Osteoblast (primary cell): ENCODE data around the gene NTRK2. TPM values are rescaled to one million over a fixed set of nuclear protein-coding genes. Genes with fewer than 3 reads are reported as not detected.

ENCODE experiments used
- DNase-seq: peaks from one replicate; pipeline ENCODE4 v3.0.0; 2011; ENCODE audit warnings: low spot score, mixed read lengths; ENCODE audit not compliant: insufficient read length; ENCODE audit errors: missing footprints
- H2AFZ ChIP-seq: 2 replicates; pipeline ENCODE4 v1.6.0; 2011; ENCODE audit warnings: mild to moderate bottlenecking, low read length
- H3K27ac ChIP-seq: 2 replicates; pipeline ENCODE4 v1.5.1; 2011; ENCODE audit warnings: mild to moderate bottlenecking, low read depth, low read length, moderate library complexity
- H3K27me3 ChIP-seq: 2 replicates; pipeline ENCODE4 v1.6.0; 2012; ENCODE audit warnings: mild to moderate bottlenecking, control low read depth, inconsistent platforms, low read length, moderate library complexity; ENCODE audit not compliant: insufficient read depth
- H3K36me3 ChIP-seq: 2 replicates; pipeline ENCODE4 v1.5.1; 2011; ENCODE audit warnings: mild to moderate bottlenecking, low read length, control low read depth, moderate library complexity; ENCODE audit not compliant: insufficient read depth
- H3K4me1 ChIP-seq: 2 replicates; pipeline ENCODE4 v1.5.1; 2011; ENCODE audit warnings: mild to moderate bottlenecking, low read length, control low read depth, moderate library complexity; ENCODE audit not compliant: insufficient read depth
- H3K4me2 ChIP-seq: 2 replicates; pipeline ENCODE4 v1.6.0; 2011; ENCODE audit warnings: mild to moderate bottlenecking, low read length; ENCODE audit not compliant: insufficient read depth
- H3K4me3 ChIP-seq: fragments of 200-600 bp; sonication (generic); 3 replicates; pipeline ENCODE4 v1.5.1; 2012; ENCODE audit warnings: mild to moderate bottlenecking, low read length, inconsistent platforms; ENCODE audit not compliant: insufficient read depth
- H3K79me2 ChIP-seq: 2 replicates; pipeline ENCODE4 v1.6.0; 2012; ENCODE audit warnings: mild to moderate bottlenecking, low read length, control low read depth, inconsistent platforms; ENCODE audit not compliant: insufficient read depth
- H3K9me3 ChIP-seq: 2 replicates; pipeline ENCODE4 v1.5.1; 2011; ENCODE audit warnings: low read depth, low read length, control low read depth
- H4K20me1 ChIP-seq: 2 replicates; pipeline ENCODE4 v1.6.0; 2012; ENCODE audit warnings: mild to moderate bottlenecking, low read length, control low read depth; ENCODE audit not compliant: insufficient read depth
- total RNA-seq: library from RNA; depleted of rRNA; stranded (reverse); fragments of >200 nt; gene quantifications from 2 replicates; pipeline ENCODE4 v1.2.3, GENCODE V29; 2012
- TF ChIP-seq, protein P1 (sequence below): IDR thresholded peaks from 2 replicates; pipeline ENCODE4 v1.5.1; 2011; ENCODE audit warnings: mild to moderate bottlenecking, low read depth, low read length, moderate library complexity; ENCODE audit errors: extremely low read depth

Gene NTRK2
- total RNA-seq, 1 donor, result 3.3 TPM

DNA sequence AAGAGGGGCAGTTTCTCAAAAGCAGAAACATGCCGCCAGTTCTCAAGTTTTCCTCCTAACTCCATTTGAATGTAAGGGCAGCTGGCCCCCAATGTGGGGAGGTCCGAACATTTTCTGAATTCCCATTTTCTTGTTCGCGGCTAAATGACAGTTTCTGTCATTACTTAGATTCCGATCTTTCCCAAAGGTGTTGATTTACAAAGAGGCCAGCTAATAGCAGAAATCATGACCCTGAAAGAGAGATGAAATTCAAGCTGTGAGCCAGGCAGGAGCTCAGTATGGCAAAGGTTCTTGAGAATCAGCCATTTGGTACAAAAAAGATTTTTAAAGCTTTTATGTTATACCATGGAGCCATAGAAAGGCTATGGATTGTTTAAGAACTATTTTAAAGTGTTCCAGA, 142.8 kb downstream of the NTRK2 start:
- H3K36me3 ChIP-seq, result no peaks in the 10 kb centered on the region
- no peak overlapping the region for H3K4me2 ChIP-seq
- H3K27ac ChIP-seq, result no peak overlapping the region
- no peaks in the 10 kb centered on the region for H3K27me3 ChIP-seq
- H2AFZ ChIP-seq, result no peak overlapping the region
- no peaks in the 10 kb centered on the region for H3K79me2 ChIP-seq
- H3K4me3 ChIP-seq, result no peak overlapping the region
- no peaks in the 10 kb centered on the region for H3K4me1 ChIP-seq
- no peaks in the 10 kb centered on the region for H4K20me1 ChIP-seq
- DNase-seq, result no peak
- H3K9me3 ChIP-seq, result no peaks in the 10 kb centered on the region
- TF ChIP-seq, protein P1, sequence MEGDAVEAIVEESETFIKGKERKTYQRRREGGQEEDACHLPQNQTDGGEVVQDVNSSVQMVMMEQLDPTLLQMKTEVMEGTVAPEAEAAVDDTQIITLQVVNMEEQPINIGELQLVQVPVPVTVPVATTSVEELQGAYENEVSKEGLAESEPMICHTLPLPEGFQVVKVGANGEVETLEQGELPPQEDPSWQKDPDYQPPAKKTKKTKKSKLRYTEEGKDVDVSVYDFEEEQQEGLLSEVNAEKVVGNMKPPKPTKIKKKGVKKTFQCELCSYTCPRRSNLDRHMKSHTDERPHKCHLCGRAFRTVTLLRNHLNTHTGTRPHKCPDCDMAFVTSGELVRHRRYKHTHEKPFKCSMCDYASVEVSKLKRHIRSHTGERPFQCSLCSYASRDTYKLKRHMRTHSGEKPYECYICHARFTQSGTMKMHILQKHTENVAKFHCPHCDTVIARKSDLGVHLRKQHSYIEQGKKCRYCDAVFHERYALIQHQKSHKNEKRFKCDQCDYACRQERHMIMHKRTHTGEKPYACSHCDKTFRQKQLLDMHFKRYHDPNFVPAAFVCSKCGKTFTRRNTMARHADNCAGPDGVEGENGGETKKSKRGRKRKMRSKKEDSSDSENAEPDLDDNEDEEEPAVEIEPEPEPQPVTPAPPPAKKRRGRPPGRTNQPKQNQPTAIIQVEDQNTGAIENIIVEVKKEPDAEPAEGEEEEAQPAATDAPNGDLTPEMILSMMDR, result no peak

DNA sequence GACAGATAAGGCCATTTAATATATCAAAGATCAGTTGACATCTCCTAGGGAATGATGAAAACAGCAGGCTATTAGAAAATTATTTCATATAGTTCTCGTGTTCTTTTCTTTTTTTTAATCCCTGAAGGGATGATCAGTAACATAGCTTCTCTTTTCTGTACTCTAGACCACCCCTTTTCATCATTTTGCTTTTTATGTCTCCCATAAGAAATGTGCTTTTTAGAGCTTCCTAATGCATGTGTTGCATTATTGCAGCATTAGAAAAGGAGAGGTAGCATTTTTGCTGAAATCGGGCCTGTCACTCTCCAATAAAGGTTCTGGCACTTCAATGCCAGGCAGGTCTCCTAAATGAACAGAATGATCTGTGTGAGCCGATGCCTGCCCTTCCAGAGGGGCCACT, 143.3 kb downstream of the NTRK2 start:
- Histone ChIP-seq H3K79me2 (no peaks in the 10 kb centered on the region), H3K27me3 (no peaks in the 10 kb centered on the region), H3K4me3 (no peak overlapping the region), H3K27ac (no peak overlapping the region), H2AFZ (no peak overlapping the region), H3K36me3 (no peaks in the 10 kb centered on the region), H4K20me1 (no peaks in the 10 kb centered on the region), H3K4me1 (no peaks in the 10 kb centered on the region), H3K4me2 (no peak overlapping the region), H3K9me3 (no peaks in the 10 kb centered on the region)
- DNase-seq, result no peak
- TF ChIP-seq, protein P1, result no peak

DNA sequence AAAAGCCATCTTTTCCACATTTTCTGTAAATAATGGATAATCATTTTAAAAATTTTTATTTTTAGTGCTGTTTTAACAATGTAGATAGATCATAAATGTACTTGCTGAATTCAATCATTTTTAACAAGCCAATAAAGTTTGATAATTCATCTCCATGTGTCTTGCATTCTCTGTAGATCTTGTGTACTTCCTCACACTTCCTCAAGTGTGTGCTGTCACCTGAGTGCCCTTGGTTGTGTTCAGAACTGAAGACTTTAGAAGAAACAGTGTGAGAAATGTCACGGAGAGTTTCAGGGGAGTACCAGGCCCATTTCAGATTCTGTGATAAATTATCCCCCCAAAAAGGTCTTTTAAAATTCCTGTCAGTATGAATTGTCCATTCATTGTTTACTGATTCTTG, 146.0 kb downstream of the NTRK2 start:
- H3K4me2 ChIP-seq, result no peak overlapping the region
- no peak for DNase-seq
- no peaks in the 10 kb centered on the region for H3K9me3 ChIP-seq
- H4K20me1 ChIP-seq, result no peaks in the 10 kb centered on the region
- no peak overlapping the region for H3K27ac ChIP-seq
- no peak overlapping the region for H2AFZ ChIP-seq
- H3K36me3 ChIP-seq, result no peaks in the 10 kb centered on the region
- no peaks in the 10 kb centered on the region for H3K4me1 ChIP-seq
- TF ChIP-seq, protein P1, result no peak
- no peaks in the 10 kb centered on the region for H3K27me3 ChIP-seq
- no peaks in the 10 kb centered on the region for H3K79me2 ChIP-seq
- H3K4me3 ChIP-seq, result no peak overlapping the region

DNA sequence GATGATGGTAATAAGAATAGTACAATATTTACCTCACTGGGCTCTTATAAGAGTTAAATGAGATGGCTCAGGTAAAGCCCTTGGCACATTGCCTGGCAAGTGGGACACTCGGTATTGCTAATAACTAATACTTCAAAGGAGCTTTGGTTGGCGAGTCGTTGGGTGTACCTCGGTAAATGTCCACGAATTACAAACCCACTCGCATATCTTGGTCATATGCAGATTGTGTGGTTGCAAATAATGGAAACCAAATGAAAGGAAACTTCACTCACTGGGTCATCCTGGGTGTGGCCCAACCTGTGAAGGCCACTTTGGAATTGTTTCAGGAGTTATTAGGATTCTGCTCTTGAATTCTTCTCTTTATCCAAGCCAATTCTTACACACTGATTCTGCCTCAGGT, 147.5 kb downstream of the NTRK2 start:
- Histone ChIP-seq H3K36me3 (no peaks in the 10 kb centered on the region), H3K4me2 (no peak overlapping the region), H3K4me1 (no peaks in the 10 kb centered on the region), H3K79me2 (no peaks in the 10 kb centered on the region), H2AFZ (no peak overlapping the region), H4K20me1 (no peaks in the 10 kb centered on the region), H3K4me3 (no peak overlapping the region), H3K9me3 (no peaks in the 10 kb centered on the region), H3K27me3 (no peaks in the 10 kb centered on the region), H3K27ac (no peak overlapping the region)
- no peak for DNase-seq
- TF ChIP-seq, protein P1, result no peak
